ENCODE data around the gene PRPH.
A peak's percentile ranks its signal among the peaks of the same experiment; 100 is the strongest.
"Not testable (repeated sequence)": the region's sequence is repeated elsewhere in the genome, so short reads cannot be mapped to it uniquely, and the experiment has no call there.

Gene PRPH

GRCh38 chr12:49333778-49334177 lies 38.8 kb downstream of the PRPH start:
- not testable (repeated sequence) for DNase-seq (ENCODE audit: low read depth)

GRCh38 chr12:49334226-49334625 lies 39.3 kb downstream of the PRPH start:
- DNase-seq (ENCODE audit: low read depth): no peak

- no peak for DNase-seq (ENCODE audit: low read depth)
Observed at GRCh38 chr12:49334681-49335080, 39.7 kb downstream of the PRPH start.

GRCh38 chr12:49335118-49335954 lies 40.4 kb downstream of the PRPH start:
- no peak for DNase-seq (ENCODE audit: low read depth)

- DNase-seq (ENCODE audit: low read depth): no peak
Observed at GRCh38 chr12:49335955-49336644, 41.2 kb downstream of the PRPH start.

- DNase-seq (ENCODE audit: low read depth): peak; percentile 82
Observed at GRCh38 chr12:49336645-49337584, 42.0 kb downstream of the PRPH start, which contains the start of gene C1QL4. C1QL4 (minus strand) TSS chr12:49337188; CDS start chr12:49336477, 711 bp downstream.

- no peak for DNase-seq (ENCODE audit: low read depth)
Observed at GRCh38 chr12:49338830-49339463, 44.0 kb downstream of the PRPH start.

- no peak for DNase-seq (ENCODE audit: low read depth)
Observed at GRCh38 chr12:49339464-49339861, 44.5 kb downstream of the PRPH start.

- no peak for DNase-seq (ENCODE audit: low read depth)
Observed at GRCh38 chr12:49340095-49340870, 45.3 kb downstream of the PRPH start.

- DNase-seq (ENCODE audit: low read depth): no peak
Observed at GRCh38 chr12:49340971-49341776, 46.2 kb downstream of the PRPH start.

- no peak for DNase-seq (ENCODE audit: low read depth)
Observed at GRCh38 chr12:49341777-49342065, 46.8 kb downstream of the PRPH start.

GRCh38 chr12:49342066-49342913 lies 47.3 kb downstream of the PRPH start:
- DNase-seq (ENCODE audit: low read depth): peak; percentile 86

- DNase-seq (ENCODE audit: low read depth): peak; percentile 47
Observed at GRCh38 chr12:49342914-49343731, 48.2 kb downstream of the PRPH start.

- DNase-seq (ENCODE audit: low read depth): no peak
Observed at GRCh38 chr12:49344486-49345050, 49.6 kb downstream of the PRPH start.

GRCh38 chr12:49345051-49345824 lies 50.3 kb downstream of the PRPH start:
- DNase-seq (ENCODE audit: low read depth): no peak

GRCh38 chr12:49345825-49346658 lies 51.1 kb downstream of the PRPH start:
- no peak for DNase-seq (ENCODE audit: low read depth)
